HUES6 (cell line): ENCODE results near the gene MCTP1.

Experiments
- H3K27ac ChIP-seq: 2 replicates; pipeline ENCODE4 v1.7.0; 2013; ENCODE audit warnings: low read depth, mild to moderate bottlenecking, low read length, inconsistent platforms
- H3K27me3 ChIP-seq: 2 replicates; pipeline ENCODE4 v1.6.1; 2013; ENCODE audit warnings: low read length; ENCODE audit not compliant: control insufficient read depth, insufficient read depth
- H3K36me3 ChIP-seq: 2 replicates; pipeline ENCODE4 v1.6.1; 2013; ENCODE audit warnings: low read length; ENCODE audit not compliant: control insufficient read depth, insufficient read depth
- H3K4me1 ChIP-seq: 2 replicates; pipeline ENCODE4 v1.6.1; 2013; ENCODE audit warnings: low read length; ENCODE audit not compliant: control insufficient read depth, insufficient read depth
- H3K4me3 ChIP-seq: 2 replicates; pipeline ENCODE4 v1.5.1; 2013; ENCODE audit warnings: low read depth, low read length
- H3K9ac ChIP-seq: one replicate; pipeline ENCODE4 v1.6.1; 2013; ENCODE audit warnings: mild to moderate bottlenecking, low read length
- H3K9me3 ChIP-seq: 2 replicates; pipeline ENCODE4 v1.6.1; 2013; ENCODE audit warnings: low read depth, low read length; ENCODE audit not compliant: control insufficient read depth, insufficient read depth

MCTP1 gene

DNA sequence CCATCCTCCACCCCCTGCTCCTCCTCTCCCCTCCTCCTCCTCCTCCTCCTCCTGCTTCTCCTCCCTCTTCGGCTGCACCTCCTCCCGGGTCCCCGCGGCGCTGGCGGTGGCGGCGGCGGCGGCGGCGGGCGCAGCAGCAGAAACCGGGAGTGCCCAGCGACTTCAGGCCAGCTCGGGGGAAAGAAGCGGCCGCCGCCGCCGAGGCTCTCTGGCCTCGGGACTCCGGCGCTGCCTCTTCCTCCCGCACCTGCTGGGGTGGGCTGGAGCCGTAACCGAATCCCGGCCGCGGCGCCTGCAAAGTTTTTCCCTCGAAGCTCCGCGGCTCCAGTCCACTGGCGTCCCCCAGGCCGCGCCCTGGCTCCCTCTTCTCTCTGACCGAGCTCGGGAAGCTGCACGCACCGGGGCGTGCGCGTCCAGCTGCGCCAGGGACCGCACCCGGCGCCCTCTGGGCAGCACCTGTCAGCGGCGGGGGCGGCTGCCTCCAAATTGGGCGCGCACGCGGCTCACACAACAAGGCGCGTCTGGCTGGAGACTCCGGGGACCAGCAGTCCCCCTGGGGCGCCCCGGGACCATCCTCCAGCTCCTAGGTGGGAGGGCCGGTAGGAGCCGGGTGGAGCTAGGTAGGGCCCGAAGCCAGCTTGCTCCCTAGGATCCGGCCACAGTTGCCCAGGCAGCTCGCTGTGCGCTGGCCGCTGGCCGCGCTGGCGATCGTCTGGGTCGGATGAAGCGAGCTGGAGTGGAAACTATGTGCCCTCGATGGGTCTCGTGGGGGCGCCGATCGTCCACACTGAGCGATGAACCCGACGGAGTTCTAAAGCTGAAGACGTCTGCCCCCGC lies at the start of gene MCTP1:
MCTP1 (minus strand) TSS at position 523 of the 837 bp plus-strand sequence.
- Histone ChIP-seq H3K9me3 (no peaks in the 10 kb centered on the region), H3K4me3 (peak within 1 kb of the TSS; percentile 93), H3K27me3 (peaks cover 46% of the 10 kb centered on the region), H3K4me1 (peaks cover 25% of the 10 kb centered on the region), H3K36me3 (no peaks in the 10 kb centered on the region), H3K27ac (no peak within 1 kb of the TSS), H3K9ac (peak within 1 kb of the TSS; percentile 64)

GRCh38 chr5:95332158-95332557 lies 47.3 kb upstream of the MCTP1 start:
- Histone ChIP-seq H3K27me3 (no peaks in the 10 kb centered on the region), H3K4me1 (no peaks in the 10 kb centered on the region), H3K4me3 (no peak overlapping the region), H3K9me3 (no peaks in the 10 kb centered on the region), H3K36me3 (no peaks in the 10 kb centered on the region), H3K27ac (no peak overlapping the region), H3K9ac (no peak overlapping the region)

DNA sequence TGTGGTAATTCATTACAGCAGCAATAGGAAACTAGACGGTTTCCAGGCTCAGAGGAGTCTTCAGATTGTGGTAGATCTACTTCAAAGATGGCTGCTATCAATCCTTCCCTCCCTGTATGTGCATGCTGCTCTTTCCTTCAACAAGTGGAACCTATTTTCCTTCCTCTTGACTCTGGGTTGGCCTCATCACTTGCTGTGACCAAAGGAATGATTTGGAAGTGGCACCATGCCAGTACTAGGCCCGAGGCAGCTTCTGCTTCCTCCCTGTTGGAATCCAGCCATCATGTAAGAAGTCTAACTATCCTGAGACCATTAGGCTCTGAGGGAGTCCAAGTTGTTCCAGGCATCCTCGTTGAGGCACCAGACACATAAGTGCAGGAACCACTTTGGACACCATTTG lies 46.5 kb upstream of the MCTP1 start:
- no peak overlapping the region for H3K27ac ChIP-seq
- no peaks in the 10 kb centered on the region for H3K27me3 ChIP-seq
- no peak overlapping the region for H3K4me3 ChIP-seq
- H3K4me1 ChIP-seq = no peaks in the 10 kb centered on the region
- no peak overlapping the region for H3K9ac ChIP-seq
- no peaks in the 10 kb centered on the region for H3K36me3 ChIP-seq
- H3K9me3 ChIP-seq = no peaks in the 10 kb centered on the region

DNA sequence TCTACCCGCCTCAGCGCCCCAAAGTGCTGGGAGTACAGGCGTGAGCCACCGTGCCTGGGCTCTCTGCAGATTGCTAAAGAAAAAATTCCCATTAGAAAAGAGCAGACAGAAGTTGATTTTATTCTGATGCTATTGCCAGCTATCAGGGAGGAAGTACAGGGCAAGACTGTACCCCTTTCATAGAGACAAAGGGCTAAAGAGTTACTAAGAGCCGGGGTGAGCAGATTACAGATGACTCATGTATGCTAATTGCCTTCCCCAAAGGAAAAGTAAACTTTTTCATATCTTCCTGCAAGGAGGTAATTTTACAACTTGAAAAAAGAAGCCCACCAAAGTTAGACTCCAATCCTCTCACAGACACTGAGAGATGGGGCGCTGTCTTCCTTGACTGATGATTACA lies 42.3 kb upstream of the MCTP1 start:
- Histone ChIP-seq H3K27ac (no peak overlapping the region), H3K9me3 (no peaks in the 10 kb centered on the region), H3K36me3 (no peaks in the 10 kb centered on the region), H3K4me1 (no peaks in the 10 kb centered on the region), H3K4me3 (no peak overlapping the region), H3K9ac (no peak overlapping the region), H3K27me3 (no peaks in the 10 kb centered on the region)

DNA sequence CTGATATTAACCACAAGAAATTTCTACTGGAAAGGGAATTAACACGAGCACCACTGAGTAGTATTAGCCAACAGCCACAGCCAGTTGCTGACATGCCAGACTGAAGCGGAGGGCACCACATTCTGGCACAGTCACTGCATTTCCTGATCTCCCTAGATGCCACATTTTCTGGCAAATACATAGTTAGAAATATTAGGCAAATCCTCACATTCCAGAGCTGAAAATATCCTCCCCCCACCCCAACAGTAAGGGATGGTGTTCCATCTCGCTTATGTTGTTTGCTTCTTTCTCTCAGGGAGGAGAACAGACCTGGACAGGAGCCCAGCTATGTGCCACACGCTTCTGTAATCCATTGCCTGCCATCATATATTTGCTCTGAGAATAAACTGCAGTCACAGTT lies 32.8 kb upstream of the MCTP1 start:
- Histone ChIP-seq H3K4me3 (no peak overlapping the region), H3K27ac (no peak overlapping the region)

DNA sequence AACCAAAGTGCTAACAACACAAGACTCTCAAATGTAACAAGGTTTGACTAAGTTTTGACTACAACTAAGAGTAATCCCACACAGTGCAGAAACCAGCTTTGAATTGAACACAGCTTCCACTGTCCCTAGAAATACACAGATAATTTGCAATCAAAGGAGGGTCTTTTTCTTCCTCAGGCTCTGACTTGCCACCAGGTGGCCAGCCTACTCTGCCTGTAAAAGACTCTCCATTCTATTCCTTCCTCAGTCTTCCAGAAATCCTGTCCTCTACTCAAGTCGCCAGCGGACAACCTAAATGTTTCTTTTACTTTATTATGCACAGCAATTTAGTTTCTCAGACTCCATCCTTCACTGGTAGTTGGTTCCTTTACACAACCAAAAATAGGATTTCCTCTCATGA lies 32.2 kb upstream of the MCTP1 start:
- Histone ChIP-seq H3K4me1 (no peaks in the 10 kb centered on the region), H3K27me3 (no peaks in the 10 kb centered on the region), H3K9ac (no peak overlapping the region), H3K36me3 (no peaks in the 10 kb centered on the region), H3K9me3 (no peaks in the 10 kb centered on the region), H3K4me3 (no peak overlapping the region), H3K27ac (no peak overlapping the region)

More for the DNA sequence above, 32.8 kb upstream of the MCTP1 start:
- H3K36me3 ChIP-seq = no peaks in the 10 kb centered on the region
- H3K9ac ChIP-seq = no peak overlapping the region
- no peaks in the 10 kb centered on the region for H3K4me1 ChIP-seq
- H3K9me3 ChIP-seq = no peaks in the 10 kb centered on the region
- H3K27me3 ChIP-seq = no peaks in the 10 kb centered on the region

- no peaks in the 10 kb centered on the region for H3K4me1 ChIP-seq
- H3K9me3 ChIP-seq = no peaks in the 10 kb centered on the region
- no peak overlapping the region for H3K27ac ChIP-seq
- H3K36me3 ChIP-seq = no peaks in the 10 kb centered on the region
- no peaks in the 10 kb centered on the region for H3K27me3 ChIP-seq
- no peak overlapping the region for H3K9ac ChIP-seq
- no peak overlapping the region for H3K4me3 ChIP-seq
These were observed 19.8 kb upstream of the MCTP1 start for GRCh38 chr5:95304711-95305110.

DNA sequence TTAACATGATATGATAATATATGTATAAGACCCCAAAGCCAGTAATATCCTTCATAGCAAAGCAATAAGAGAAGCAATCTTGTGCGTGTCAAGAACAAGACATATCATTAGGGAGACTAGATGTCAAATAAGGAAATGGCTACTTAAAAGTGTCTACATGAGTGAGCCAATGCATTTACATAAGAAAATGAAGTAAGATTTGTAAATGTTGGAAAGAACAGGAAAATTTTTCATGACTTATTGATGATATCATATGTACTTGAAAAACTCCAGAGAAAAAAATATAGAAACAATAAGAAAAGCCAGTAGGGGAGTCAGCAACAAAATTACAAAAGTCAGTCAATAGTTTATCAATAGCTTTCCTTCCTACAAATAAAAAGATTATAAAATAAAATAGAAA lies 13.8 kb upstream of the MCTP1 start:
- Histone ChIP-seq H3K27ac (no peak overlapping the region), H3K36me3 (no peaks in the 10 kb centered on the region), H3K9me3 (no peaks in the 10 kb centered on the region), H3K4me1 (peaks cover 20% of the 10 kb centered on the region), H3K4me3 (no peak overlapping the region), H3K27me3 (no peaks in the 10 kb centered on the region), H3K9ac (no peak overlapping the region)

DNA sequence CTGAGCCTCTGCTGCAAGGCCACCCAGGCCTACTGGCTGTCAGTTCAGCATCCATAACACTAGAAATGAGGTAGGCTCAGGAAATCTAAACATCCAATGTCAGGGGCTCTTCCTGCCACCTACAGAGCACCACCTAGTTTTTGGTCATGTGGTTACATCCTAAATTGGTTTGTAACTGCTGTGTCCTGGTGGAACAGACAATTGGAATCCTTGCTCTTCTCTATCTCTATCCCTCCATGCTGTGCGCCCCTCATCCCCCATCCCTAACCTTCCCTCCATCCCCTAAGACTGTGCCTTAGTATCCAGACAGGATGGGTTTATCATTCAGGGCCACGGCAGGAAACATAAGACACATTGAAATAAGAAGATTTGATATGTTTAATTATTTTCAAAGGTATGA lies 11.4 kb upstream of the MCTP1 start:
- Histone ChIP-seq H3K9ac (no peak overlapping the region), H3K9me3 (no peaks in the 10 kb centered on the region), H3K27ac (no peak overlapping the region), H3K4me3 (no peak overlapping the region), H3K27me3 (no peaks in the 10 kb centered on the region), H3K36me3 (no peaks in the 10 kb centered on the region), H3K4me1 (peaks cover 20% of the 10 kb centered on the region)

- H3K36me3 ChIP-seq = no peaks in the 10 kb centered on the region
- H3K27ac ChIP-seq = no peak overlapping the region
- peaks cover 24% of the 10 kb centered on the region for H3K4me1 ChIP-seq
- H3K27me3 ChIP-seq = peaks cover 46% of the 10 kb centered on the region
- H3K9ac ChIP-seq = peak overlapping the region; percentile 7
- no peaks in the 10 kb centered on the region for H3K9me3 ChIP-seq
- peak overlapping the region; percentile 93 for H3K4me3 ChIP-seq
These were observed 488 bp upstream of the MCTP1 start for GRCh38 chr5:95285409-95285755.

DNA sequence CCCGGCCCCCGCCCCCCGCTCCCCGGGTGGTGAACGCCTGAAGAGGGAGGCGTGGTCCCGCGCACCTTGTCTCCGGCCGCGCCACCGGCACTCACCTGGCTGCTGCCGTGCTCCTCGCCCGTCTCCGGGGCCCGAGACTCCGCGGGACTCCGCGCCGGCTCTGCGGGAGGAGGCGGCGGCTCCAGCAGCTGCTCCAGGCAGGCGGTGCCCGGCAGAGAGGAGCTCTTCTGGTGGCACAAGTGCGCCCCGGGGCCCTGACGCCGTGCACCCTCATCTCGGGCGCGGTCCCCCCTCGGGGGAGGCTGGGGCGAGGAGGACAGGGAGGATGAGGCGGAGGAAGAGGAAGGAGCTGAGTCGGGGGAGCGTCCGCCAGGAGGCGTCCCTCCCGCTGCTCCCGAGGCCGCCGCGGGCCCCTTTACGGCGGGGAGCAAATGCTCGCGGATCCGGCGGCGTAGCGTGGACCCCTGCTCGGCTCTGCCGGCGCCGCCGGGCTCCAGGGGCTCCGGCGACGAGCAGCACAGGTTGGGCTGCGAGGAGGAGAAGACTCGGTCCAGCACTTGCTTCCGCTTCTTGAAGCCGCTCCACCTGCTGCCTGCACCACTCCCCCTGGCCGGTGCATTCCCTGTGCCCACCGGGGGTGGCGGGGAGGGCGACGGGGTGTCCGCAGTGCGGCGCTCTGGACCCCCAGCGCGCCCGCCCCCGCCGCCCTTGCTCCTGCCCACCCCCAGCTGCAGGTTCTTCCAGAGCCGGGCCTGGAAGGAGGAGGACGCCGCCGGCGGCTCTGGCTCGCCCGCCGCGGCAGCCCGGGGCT lies 928 bp downstream of the MCTP1 start:
- Histone ChIP-seq H3K9me3 (no peaks in the 10 kb centered on the region), H3K9ac (peak overlapping the region; percentile 64), H3K4me3 (peak overlapping the region; percentile 93), H3K36me3 (no peaks in the 10 kb centered on the region), H3K27me3 (peaks cover 46% of the 10 kb centered on the region), H3K27ac (no peak overlapping the region; the same call in 1 of the 2 replicates), H3K4me1 (peaks cover 25% of the 10 kb centered on the region)
